Left lobe of liver (tissue), 2 donors: ENCODE measurements around the gene MTFR2. TPM values are rescaled to one million over a fixed set of nuclear protein-coding genes. Genes with fewer than 3 reads are reported as not detected.
"Not testable (repeated sequence)": the region's sequence is repeated elsewhere in the genome, so short reads cannot be mapped to it uniquely, and the experiment has no call there.

Experiments used
- ATAC-seq: fragments of 200-7000 bp; cut with Tn5 transposase; one replicate; pipeline ENCODE4 v1.9.1; 2020; ENCODE audit warnings: mild to moderate bottlenecking, moderate library complexity
- DNase-seq: peaks from one replicate; pipeline ENCODE4 v3.0.0-alpha.2; 2020; ENCODE audit warnings: low spot score
- total RNA-seq: library from RNA; stranded (reverse); gene quantifications from one replicate; pipeline ENCODE4 v1.2.1, GENCODE V29; 2021
- donor health status: DM: no; HTN: no; CAD: no; lungs with moderate emphysema.
- donor health status: DM: no; HTN: yes; CAD: no.

Gene MTFR2
- total RNA-seq, 1 donor from 2014 or later = not detected

DNA sequence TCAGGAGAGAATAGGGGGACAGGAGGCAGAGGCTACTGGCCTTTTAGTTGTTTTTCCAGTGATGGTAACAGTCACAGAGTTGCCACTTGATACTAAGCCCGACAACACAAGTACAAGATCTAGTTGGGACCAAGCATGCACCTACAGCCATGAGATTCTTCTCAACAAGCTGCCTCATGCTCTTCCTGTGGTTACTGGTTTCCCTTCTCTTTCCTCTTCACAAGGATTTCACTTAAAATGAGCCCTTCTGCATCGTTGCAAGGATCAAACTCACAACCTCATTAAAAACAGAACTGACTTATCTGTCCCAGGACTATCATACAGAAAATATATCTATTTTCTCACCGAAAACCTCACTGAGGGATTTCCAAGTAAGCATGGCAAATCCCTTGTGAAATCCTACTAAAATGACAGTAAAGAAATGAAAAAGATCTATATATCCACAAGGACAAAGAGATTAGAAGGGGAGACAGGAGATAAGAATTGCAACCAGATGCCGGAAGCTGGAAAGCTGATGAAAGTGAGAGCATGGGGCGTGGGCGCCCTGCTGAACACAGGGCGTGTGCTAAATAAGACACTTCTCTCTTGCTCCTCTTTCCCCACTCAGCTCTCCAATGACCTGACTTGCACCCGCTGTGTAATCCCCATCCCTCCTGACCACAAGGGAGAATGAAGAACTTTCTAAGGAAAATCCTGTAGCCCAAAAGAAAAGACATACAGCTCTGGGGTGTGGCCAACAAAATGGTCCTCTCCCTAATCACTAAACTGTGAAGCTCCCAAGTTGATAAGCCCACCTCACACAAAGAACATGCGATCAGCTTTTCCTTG lies 13.4 kb downstream of the MTFR2 start:
- ATAC-seq (peak; percentile 16), DNase-seq (no peak)

GRCh38 chr6:136235233-136235564 lies 14.9 kb downstream of the MTFR2 start:
- ATAC-seq = no peak
- DNase-seq = no peak

GRCh38 chr6:136232701-136233100 lies 17.4 kb downstream of the MTFR2 start:
- DNase-seq = no peak
- no peak for ATAC-seq

DNA sequence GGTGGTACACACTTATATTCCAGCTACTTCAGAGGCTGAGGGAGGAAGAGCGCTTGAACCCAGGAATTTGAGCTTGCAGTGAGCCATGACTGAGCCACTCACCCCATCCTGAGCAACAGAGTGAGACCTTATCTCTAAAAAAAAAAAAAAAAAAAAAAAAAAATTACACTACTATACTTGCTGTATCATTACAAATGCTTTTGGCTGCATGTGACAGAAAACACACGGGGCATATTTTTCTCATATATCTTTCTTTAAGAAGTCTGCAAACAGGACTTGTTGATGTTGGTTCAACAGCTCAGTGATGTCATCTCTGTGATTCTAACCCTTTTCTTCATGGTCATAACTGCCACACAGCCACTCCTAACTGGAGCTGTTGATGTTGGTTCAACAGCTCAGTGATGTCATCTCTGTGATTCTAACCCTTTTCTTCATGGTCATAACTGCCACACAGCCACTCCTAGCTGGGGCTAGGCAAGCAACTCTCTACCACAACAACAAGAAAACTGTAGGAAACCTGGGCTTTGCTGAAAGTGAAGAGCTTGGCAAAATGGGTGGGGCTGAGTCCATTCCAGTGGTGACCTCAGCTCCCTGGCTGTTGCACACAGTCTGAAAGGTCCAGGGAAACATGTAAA lies 19.8 kb downstream of the MTFR2 start:
- ATAC-seq = no peak

GRCh38 chr6:136228814-136229213 lies 21.3 kb downstream of the MTFR2 start:
- no peak for DNase-seq
- no peak for ATAC-seq

More for the DNA sequence above, 19.8 kb downstream of the MTFR2 start:
- no peak for DNase-seq

DNA sequence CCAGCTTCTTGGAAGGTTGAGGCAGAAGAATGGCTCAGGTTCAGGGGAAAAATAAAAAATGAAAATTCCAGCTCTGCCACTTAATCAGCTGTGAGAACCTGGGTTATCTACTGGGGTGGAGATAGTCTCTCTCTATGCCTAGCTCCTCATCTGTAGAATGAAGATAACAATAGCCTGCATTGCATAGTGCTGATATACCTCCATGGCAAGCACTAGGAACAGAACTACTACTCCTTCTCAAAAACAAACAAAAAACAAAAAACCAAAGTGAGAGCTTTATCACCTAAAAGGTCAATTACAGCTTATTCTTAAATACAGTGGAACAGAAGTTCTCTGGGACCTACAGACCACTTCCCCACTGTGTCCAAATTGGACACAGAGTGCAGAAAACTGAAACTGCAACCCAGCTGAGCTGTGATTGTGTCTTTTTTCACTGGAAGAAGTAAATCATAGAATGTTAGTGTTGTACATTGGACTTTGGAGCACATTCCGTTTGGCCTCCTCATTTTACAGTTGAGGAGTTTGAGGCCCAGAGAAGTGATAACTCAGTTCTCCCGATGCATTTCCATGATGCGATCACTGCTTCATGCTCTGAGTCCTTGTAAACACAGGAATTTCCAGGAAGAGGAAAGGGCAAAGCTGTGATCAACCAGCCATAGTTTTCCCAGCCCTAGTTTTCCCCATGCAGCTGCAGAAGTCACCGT lies 23.3 kb downstream of the MTFR2 start:
- DNase-seq = no peak
- ATAC-seq = peak; percentile 63

- DNase-seq (peak; percentile 61), ATAC-seq (peak; percentile 98)
These were observed 24.0 kb downstream of the MTFR2 start for GRCh38 chr6:136226027-136226673.

GRCh38 chr6:136225496-136225895 lies 24.6 kb downstream of the MTFR2 start:
- ATAC-seq (no peak), DNase-seq (no peak)

GRCh38 chr6:136224974-136225373 lies 25.1 kb downstream of the MTFR2 start:
- not testable (repeated sequence) for DNase-seq, ATAC-seq

GRCh38 chr6:136216503-136217401 lies 33.4 kb downstream of the MTFR2 start:
- DNase-seq (no peak), ATAC-seq (no peak)

DNA sequence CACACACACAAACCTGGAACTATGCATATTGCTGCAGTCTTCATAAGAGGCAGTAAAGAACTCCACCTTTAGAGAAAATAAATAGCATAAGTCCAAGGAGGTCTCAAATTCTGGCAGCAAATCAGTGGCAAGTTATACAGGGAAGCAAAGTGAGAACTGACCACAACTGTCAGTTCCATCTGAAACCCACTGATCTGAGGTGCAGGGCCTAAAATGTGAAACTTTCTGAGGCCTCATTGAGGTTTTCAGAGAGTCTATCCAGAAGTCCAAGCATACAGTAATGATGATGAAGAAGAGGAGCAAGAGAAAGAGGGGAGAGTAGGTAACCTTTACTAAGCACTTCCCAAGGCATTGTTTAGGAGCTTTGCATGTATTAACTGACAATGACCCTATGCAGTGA lies 36.3 kb downstream of the MTFR2 start:
- no peak for DNase-seq
- ATAC-seq = no peak

DNA sequence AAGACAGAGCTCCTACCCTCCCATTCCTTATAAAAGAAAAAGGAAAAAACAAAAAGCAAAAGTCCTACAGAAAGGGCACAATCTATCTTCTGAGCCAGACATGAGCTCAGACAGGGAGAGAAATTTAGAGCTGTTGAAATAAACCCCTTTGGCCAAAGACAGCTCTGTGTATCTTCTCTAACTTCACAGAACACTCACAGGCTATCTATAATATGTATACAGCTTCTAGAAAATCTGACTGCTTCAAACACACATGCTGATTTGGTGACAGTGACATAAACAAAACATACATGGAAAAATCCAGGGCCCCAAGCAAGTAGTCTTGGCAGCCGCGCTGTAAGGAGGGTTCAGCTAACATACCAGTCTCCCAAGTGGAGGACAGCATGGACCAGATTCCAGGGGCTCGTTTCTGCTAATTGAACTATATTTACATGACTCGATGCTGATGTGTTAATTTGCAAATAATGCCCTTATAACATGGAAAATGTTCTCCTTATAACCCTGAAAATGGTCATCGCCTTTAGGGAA lies 37.0 kb downstream of the MTFR2 start:
- ATAC-seq = no peak
- no peak for DNase-seq

DNA sequence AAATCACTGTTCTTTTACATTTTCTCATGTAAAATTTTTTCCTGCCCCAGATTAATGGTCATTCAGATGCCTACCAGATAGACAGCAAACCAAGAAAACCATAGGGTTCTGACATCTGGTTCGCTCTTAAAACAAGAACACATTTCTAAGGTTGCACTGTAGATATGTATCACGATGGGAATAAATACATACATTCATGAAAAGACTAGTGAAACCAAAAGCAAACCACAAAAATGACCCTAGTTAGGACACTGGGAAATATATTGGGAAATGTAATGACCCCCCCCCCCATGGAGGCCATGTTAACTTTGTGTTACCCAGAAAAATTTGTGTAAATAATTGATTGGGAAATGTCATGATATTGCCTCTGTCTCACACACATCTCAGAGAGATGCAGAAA lies 37.5 kb downstream of the MTFR2 start:
- ATAC-seq (no peak), DNase-seq (no peak)

- no peak for ATAC-seq
- no peak for DNase-seq
These were observed 39.5 kb downstream of the MTFR2 start for GRCh38 chr6:136210398-136211165.

- no peak for ATAC-seq
- no peak for DNase-seq
These were observed 40.6 kb downstream of the MTFR2 start for GRCh38 chr6:136209496-136209895.

DNA sequence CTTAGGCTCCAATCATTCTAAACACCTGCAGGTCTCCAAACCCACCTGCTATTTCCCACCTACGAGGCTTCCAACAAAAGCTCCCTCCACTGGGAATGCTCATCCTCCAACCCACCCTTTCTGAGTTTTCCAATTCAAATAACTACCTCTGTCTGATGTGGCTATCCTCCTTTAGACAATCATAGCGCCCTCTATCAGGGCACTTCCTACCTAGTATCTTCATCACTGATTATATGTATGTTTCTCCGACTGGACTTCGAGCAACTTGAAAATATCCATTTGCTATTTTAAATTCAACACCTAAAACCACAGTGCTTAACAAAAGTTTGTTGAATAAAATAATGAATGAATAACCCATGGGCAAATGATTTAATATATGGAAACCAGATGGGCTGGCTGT lies 41.3 kb downstream of the MTFR2 start:
- ATAC-seq = no peak
- DNase-seq = no peak

- DNase-seq (no peak), ATAC-seq (peak; percentile 74)
These were observed 48.4 kb downstream of the MTFR2 start for GRCh38 chr6:136201732-136202131.

DNA sequence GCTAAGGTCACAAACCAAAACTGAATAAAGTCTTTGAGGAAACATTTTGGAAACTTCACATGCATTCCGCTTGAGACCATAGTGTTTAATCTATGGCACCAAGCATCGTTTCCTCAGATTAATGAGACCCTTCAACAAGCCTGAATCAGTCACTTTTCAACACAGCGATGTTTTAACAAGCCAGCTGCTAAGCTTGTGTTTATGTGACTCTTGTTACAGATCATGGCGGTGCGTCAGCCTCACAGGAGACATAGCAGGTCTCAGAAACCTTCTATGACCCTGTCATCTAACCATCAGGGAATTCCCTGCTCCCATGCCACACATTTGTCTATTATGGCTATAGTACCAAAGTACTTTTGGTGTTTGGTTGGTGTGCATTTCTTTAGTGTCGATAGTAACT lies 57.2 kb downstream of the MTFR2 start:
- DNase-seq = no peak
- no peak for ATAC-seq

DNA sequence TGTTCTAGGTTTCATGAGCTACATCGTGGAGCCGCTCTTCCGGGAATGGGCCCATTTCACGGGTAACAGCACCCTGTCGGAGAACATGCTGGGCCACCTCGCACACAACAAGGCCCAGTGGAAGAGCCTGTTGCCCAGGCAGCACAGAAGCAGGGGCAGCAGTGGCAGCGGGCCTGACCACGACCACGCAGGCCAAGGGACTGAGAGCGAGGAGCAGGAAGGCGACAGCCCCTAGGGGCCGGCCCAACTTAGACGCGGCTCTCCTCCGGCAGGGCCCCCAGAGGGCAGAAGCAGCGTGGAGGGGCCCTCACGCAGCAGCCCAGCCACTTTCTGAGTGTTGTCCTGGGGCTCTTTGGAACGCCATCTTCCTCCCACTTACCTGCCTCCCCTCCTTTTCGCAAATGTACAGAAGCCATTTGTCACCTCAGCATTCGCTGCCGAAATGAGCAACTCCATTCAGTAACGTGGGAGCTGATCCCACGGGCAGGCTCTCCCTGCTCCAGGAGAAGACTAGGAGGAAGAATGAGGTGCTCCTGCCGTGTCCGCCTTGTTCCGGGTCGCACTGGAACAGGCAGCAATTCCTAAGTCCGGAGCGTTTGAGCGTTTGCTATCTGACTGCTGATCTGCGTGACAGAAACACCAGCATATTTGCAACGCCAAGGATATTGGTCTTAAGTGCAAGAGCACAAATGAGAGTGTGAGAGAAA lies 58.4 kb downstream of the MTFR2 start:
- ATAC-seq (no peak), DNase-seq (no peak)
